Astrocyte of the spinal cord (primary cell): ENCODE results near the gene KIF5A.
"Not testable (repeated sequence)": the region's sequence is repeated elsewhere in the genome, so short reads cannot be mapped to it uniquely, and the experiment has no call there.

Source experiments
- DNase-seq: peaks from one replicate; pipeline ENCODE4 v3.0.0; 2011; ENCODE audit warnings: low read depth, low spot score
- H3K4me3 ChIP-seq: 2 replicates; pipeline ENCODE4 v1.5.1; 2011; ENCODE audit warnings: low read depth, mild to moderate bottlenecking, low read length, moderate library complexity
- CTCF ChIP-seq: IDR thresholded peaks from 2 replicates; pipeline ENCODE4 v1.5.1; 2012; ENCODE audit warnings: low read depth, mild to moderate bottlenecking, low read length, inconsistent platforms
- in situ Hi-C: cut with HindIII; loops from 2 replicates; pipeline ENCODE4 v1.10.0; 2017; ENCODE audit warnings: low sequenced_read_pairs

Gene KIF5A

GRCh38 chr12:57586832-57587429 is 37.1 kb downstream of the KIF5A start:
- DNase-seq: no peak
- in situ Hi-C loops: no loop called here
- no peak overlapping the region for H3K4me3 ChIP-seq
- no peak for TF ChIP-seq CTCF

- in situ Hi-C loops, DNase-seq: not testable (repeated sequence)
Measured at GRCh38 chr12:57588951-57589610, 39.2 kb downstream of the KIF5A start.

GRCh38 chr12:57590479-57590863 is 40.6 kb downstream of the KIF5A start:
- peak overlapping the region; percentile 91 for H3K4me3 ChIP-seq
- no peak for TF ChIP-seq CTCF
- DNase-seq: no peak

More at GRCh38 chr12:57588951-57589610, 39.2 kb downstream of the KIF5A start:
- not testable (repeated sequence) for H3K4me3 ChIP-seq

GRCh38 chr12:57590864-57591781 is 41.3 kb downstream of the KIF5A start, which contains the start of gene PIP4K2C:
PIP4K2C (plus strand) TSS chr12:57591192; CDS start chr12:57591290, 98 bp downstream.
- peak; percentile 40 for DNase-seq
- in situ Hi-C loops: no loop called here
- TF ChIP-seq CTCF: no peak
- H3K4me3 ChIP-seq: peak within 1 kb of the TSS; percentile 91

More at GRCh38 chr12:57590479-57590863, 40.6 kb downstream of the KIF5A start:
- in situ Hi-C loops: no loop called here

GRCh38 chr12:57591782-57592325 is 42.0 kb downstream of the KIF5A start:
- peak overlapping the region; percentile 91 for H3K4me3 ChIP-seq
- in situ Hi-C loops: no loop called here
- TF ChIP-seq CTCF: no peak
- DNase-seq: no peak

- no peak overlapping the region for H3K4me3 ChIP-seq
- no peak for DNase-seq
- in situ Hi-C loops: no loop called here
- no peak for TF ChIP-seq CTCF
Measured at GRCh38 chr12:57592551-57593165, 42.8 kb downstream of the KIF5A start.
